A673 (cell line): ENCODE measurements around the gene AKAP8. TPM values are rescaled to one million over a fixed set of nuclear protein-coding genes. Genes with fewer than 3 reads are reported as not detected.

Source experiments
- BruUV-seq: library from RNA; stranded (reverse); fragments of 400-500 nt; replicated peaks from 2 replicates; lab custom pipeline; 2021; lab: Mats Ljungman, UMichigan
- CTCF ChIA-PET: fragments of 300-600 bp; sonication (Branson Sonifier 250); formaldehyde crosslinking; loops from one replicate; lab custom pipeline; 2022; ENCODE audit warnings: antibody characterized with exemption; lab: Charles Lee
- POLR2A ChIA-PET: fragments of 300-600 bp; sonication (Branson Sonifier 250); formaldehyde crosslinking; loops from one replicate; lab custom pipeline; 2022; ENCODE audit warnings: antibody characterized with exemption; ENCODE audit not compliant: low non-redundant PET; lab: Charles Lee
- DNase-seq: peaks from one replicate; pipeline ENCODE4 v3.0.0-alpha.2; 2015; ENCODE audit warnings: low spot score
- H3K27ac ChIP-seq: fragments of 200-600 bp; sonication (generic); 2 replicates; pipeline ENCODE4 v1.5.1; 2016; ENCODE audit warnings: mixed run types, low read depth, mild to moderate bottlenecking, mixed read lengths, antibody characterized with exemption, low read length; ENCODE audit not compliant: poor library complexity, severe bottlenecking
- H3K27me3 ChIP-seq: fragments of 200-600 bp; sonication (generic); replicated peaks from 2 replicates; pipeline ENCODE4 v1.6.1; 2017; ENCODE audit warnings: mixed run types, low read depth, mild to moderate bottlenecking, mixed read lengths, antibody characterized with exemption, low read length; ENCODE audit not compliant: insufficient read depth, poor library complexity
- H3K36me3 ChIP-seq: fragments of 200-600 bp; sonication (generic); 2 replicates; pipeline ENCODE4 v1.6.1; 2016; ENCODE audit warnings: mixed run types, mild to moderate bottlenecking, mixed read lengths, antibody characterized with exemption, low read length; ENCODE audit not compliant: insufficient read depth, poor library complexity, severe bottlenecking
- H3K4me1 ChIP-seq: fragments of 200-600 bp; sonication (generic); 2 replicates; pipeline ENCODE4 v1.6.1; 2017; ENCODE audit warnings: mixed run types, mild to moderate bottlenecking, mixed read lengths, antibody characterized with exemption, low read length; ENCODE audit not compliant: insufficient read depth, poor library complexity, severe bottlenecking
- H3K4me3 ChIP-seq: fragments of 200-600 bp; sonication (generic); 2 replicates; pipeline ENCODE4 v1.5.1; 2016; ENCODE audit warnings: low read depth, mixed run types, mild to moderate bottlenecking, mixed read lengths, low read length; ENCODE audit not compliant: poor library complexity, severe bottlenecking
- H3K9me3 ChIP-seq: fragments of 200-600 bp; sonication (generic); 2 replicates; pipeline ENCODE4 v1.6.1; 2016; ENCODE audit warnings: mixed run types, low read depth, mild to moderate bottlenecking, mixed read lengths, antibody characterized with exemption, low read length; ENCODE audit not compliant: poor library complexity, severe bottlenecking
- EZH2 ChIP-seq: fragments of 200-600 bp; sonication (generic); IDR thresholded peaks from 2 replicates; pipeline ENCODE4 v1.6.1; 2017; ENCODE audit warnings: borderline replicate concordance, low read depth, mild to moderate bottlenecking, mixed read lengths, antibody characterized with exemption, low read length; ENCODE audit not compliant: poor library complexity, severe bottlenecking
- intact Hi-C: fragments of 100-400 bp; cut with micrococcal nuclease; formaldehyde crosslinking; loops from one replicate; pipeline ENCODE4 v1.10.0; 2022; ENCODE audit not compliant: unreplicated experiment
- total RNA-seq: library from RNA; stranded (reverse); gene quantifications from 2 replicates; pipeline ENCODE4 v1.2.3, GENCODE V29; 2021
- TF ChIP-seq, protein P1 (sequence below): fragments of 300-800, 200-600 bp; sonication (generic); conservative IDR thresholded peaks from 2 replicates; pipeline ENCODE4 v1.5.1; 2017; ENCODE audit warnings: low read depth, mild to moderate bottlenecking, antibody characterized with exemption, low read length, moderate library complexity, mixed read lengths

Gene AKAP8
- total RNA-seq, 1 experiment from 2014 or later: 48.4 TPM

- Histone ChIP-seq H3K36me3 (no peaks in the 10 kb centered on the region), H3K9me3 (no peaks in the 10 kb centered on the region), H3K4me1 (peaks cover 41% of the 10 kb centered on the region), H3K4me3 (no peak overlapping the region), H3K27ac (peak overlapping the region; percentile 4), H3K27me3 (no peaks in the 10 kb centered on the region)
- POLR2A ChIA-PET: no interaction called here
- CTCF ChIA-PET: no interaction called here
- intact Hi-C loops: no loop called here
- no peak for DNase-seq
- BruUV-seq: no TSS peak
- no peak for TF ChIP-seq EZH2
- TF ChIP-seq, protein P1, sequence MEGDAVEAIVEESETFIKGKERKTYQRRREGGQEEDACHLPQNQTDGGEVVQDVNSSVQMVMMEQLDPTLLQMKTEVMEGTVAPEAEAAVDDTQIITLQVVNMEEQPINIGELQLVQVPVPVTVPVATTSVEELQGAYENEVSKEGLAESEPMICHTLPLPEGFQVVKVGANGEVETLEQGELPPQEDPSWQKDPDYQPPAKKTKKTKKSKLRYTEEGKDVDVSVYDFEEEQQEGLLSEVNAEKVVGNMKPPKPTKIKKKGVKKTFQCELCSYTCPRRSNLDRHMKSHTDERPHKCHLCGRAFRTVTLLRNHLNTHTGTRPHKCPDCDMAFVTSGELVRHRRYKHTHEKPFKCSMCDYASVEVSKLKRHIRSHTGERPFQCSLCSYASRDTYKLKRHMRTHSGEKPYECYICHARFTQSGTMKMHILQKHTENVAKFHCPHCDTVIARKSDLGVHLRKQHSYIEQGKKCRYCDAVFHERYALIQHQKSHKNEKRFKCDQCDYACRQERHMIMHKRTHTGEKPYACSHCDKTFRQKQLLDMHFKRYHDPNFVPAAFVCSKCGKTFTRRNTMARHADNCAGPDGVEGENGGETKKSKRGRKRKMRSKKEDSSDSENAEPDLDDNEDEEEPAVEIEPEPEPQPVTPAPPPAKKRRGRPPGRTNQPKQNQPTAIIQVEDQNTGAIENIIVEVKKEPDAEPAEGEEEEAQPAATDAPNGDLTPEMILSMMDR: no peak
These were observed 63.1 kb downstream of the AKAP8 start for GRCh38 chr19:15316498-15316897.

GRCh38 chr19:15315101-15315500, 64.5 kb downstream of the AKAP8 start:
- Histone ChIP-seq H3K27me3 (no peaks in the 10 kb centered on the region), H3K9me3 (no peaks in the 10 kb centered on the region), H3K27ac (no peak overlapping the region), H3K4me3 (no peak overlapping the region), H3K4me1 (peaks cover 28% of the 10 kb centered on the region), H3K36me3 (no peaks in the 10 kb centered on the region)
- BruUV-seq: no TSS peak
- intact Hi-C loops: no loop called here
- ChIA-PET CTCF (no interaction called here), POLR2A (interaction anchor here (0.6 kb wide), 2 partner anchors 11 to 25 kb away, joined by 3 read pairs; no protein-coding TSS in a partner anchor)
- no peak for TF ChIP-seq EZH2
- TF ChIP-seq, protein P1: no peak
- no peak for DNase-seq

DNA sequence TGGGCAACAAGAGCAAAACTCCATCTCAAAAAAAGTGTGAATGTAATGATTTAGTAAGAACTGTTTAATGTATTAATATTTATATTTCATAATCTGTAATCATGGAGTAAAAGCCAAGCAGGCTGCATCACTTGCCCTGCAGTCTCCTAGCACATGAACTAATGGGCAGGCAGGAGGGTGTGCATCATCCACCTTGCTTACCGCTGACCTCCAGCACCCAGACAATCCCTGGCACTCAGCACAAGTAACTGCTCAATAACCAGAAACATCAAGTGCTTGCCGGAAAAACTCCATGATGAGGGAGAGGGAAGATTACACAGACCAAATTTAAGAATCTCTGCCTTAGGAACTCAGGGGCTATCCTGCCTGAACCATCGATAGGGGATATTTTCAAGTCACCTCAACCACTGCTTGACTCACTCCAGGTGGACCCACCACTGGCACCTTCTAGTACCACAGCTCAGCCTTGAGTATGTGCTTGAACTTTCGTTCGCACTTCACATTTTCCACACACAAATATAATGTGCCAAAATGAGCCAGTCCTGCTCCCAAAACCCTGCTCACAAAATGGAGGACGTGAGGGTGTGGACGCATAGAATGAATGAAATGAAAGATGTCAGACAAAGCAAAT, 65.8 kb downstream of the AKAP8 start:
- Histone ChIP-seq H3K9me3 (no peaks in the 10 kb centered on the region), H3K27me3 (no peaks in the 10 kb centered on the region), H3K27ac (peak overlapping the region; percentile 54), H3K4me3 (no peak overlapping the region), H3K36me3 (no peaks in the 10 kb centered on the region), H3K4me1 (peaks cover 24% of the 10 kb centered on the region)
- TF ChIP-seq EZH2: no peak
- TF ChIP-seq, protein P1: no peak
- intact Hi-C loops: no loop called here
- no TSS peak for BruUV-seq
- DNase-seq: no peak
- POLR2A ChIA-PET: no interaction called here
- CTCF ChIA-PET: no interaction called here
